ENCODE results near the gene DYNC1LI2. TPM values are rescaled to one million over a fixed set of nuclear protein-coding genes. Genes with fewer than 3 reads are reported as not detected.

DYNC1LI2 gene
- total and polyA plus RNA-seq, 11 donors = 38.3 to 117 (median 87.2) TPM

- H3K27ac ChIP-seq = no peak overlapping the region
- peaks cover 0 to 3% (median 0%) of the 10 kb centered on the region in 9 donors for H3K36me3 ChIP-seq
- no peak for ATAC-seq
- intact Hi-C loops (cut with DNase I) = no loop called here
- H3K4me1 ChIP-seq = peaks cover 0 to 7% (median 0%) of the 10 kb centered on the region in 12 donors
- H3K4me3 ChIP-seq = no peak overlapping the region
- H3K27me3 ChIP-seq = no peaks in the 10 kb centered on the region
- WGBS, 4 donors = 77 to 89% (median 84%) methylated on average over 2 of the region's 2 CpGs
- DNase-seq = no peak
- TF ChIP-seq CTCF (IDR thresholded peaks at IDR 0.05) (no peak), POLR2A (IDR thresholded peaks at IDR 0.05) (no peak)
- no peaks in the 10 kb centered on the region for H3K9me3 ChIP-seq
These were observed 77.7 kb downstream of the DYNC1LI2 start for GRCh38 chr16:66673691-66674090.

Other genes starting within 250 kb of the DYNC1LI2 start
- gene TK2, start 201.5 kb downstream of the DYNC1LI2 start, total RNA-seq = 10 to 100 TPM; 13.9 to 29.4 (median 17.4) TPM
- 10 to 100 TPM in 1 of 2 donors, 1 to 10 TPM in 1; 9.4 to 10.5 TPM for gene TK2, start 201.5 kb downstream of the DYNC1LI2 start, polyA plus RNA-seq
- 10 to 100 TPM in 2 of 9 donors, 1 to 10 TPM in 7; 4.1 to 28.9 (median 6.4) TPM for gene CKLF, start 199.0 kb downstream of the DYNC1LI2 start, total RNA-seq
- gene CKLF, start 199.0 kb downstream of the DYNC1LI2 start, polyA plus RNA-seq = 10 to 100 TPM in 1 of 2 donors, 1 to 10 TPM in 1; 4.9 to 18.8 TPM
- gene CMTM1, start 185.2 kb downstream of the DYNC1LI2 start, total RNA-seq = 1 to 10 TPM in 5 of 9 donors, under 1 TPM in 3, not detected in 1; 0.49 to 2.4 (median 1.1) TPM
- gene CMTM1, start 185.2 kb downstream of the DYNC1LI2 start, polyA plus RNA-seq = under 1 TPM in 1 of 2 donors, not detected in 1; 0.40 TPM
- gene CMTM2, start 172.1 kb downstream of the DYNC1LI2 start, total RNA-seq = under 1 TPM in 1 of 9 donors, not detected in 8; 0.52 TPM
- gene CMTM2, start 172.1 kb downstream of the DYNC1LI2 start, polyA plus RNA-seq = not detected
- gene CMTM3, start 146.9 kb downstream of the DYNC1LI2 start, total RNA-seq = 10 to 100 TPM in 4 of 9 donors, 1 to 10 TPM in 5; 5.8 to 30.9 (median 9.6) TPM
- gene CMTM3, start 146.9 kb downstream of the DYNC1LI2 start, polyA plus RNA-seq = 10 to 100 TPM in 1 of 2 donors, 1 to 10 TPM in 1; 6.5 to 13.5 TPM
- gene CMTM4, start 54.9 kb downstream of the DYNC1LI2 start, total RNA-seq = 10 to 100 TPM in 7 of 9 donors, 1 to 10 TPM in 2; 8.1 to 22.5 (median 12.2) TPM
- 10 to 100 TPM in 1 of 2 donors, 1 to 10 TPM in 1; 4.5 to 13.8 TPM for gene CMTM4, start 54.9 kb downstream of the DYNC1LI2 start, polyA plus RNA-seq
- gene TERB1, start 50.0 kb upstream of the DYNC1LI2 start, total RNA-seq = not detected
- gene TERB1, start 50.0 kb upstream of the DYNC1LI2 start, polyA plus RNA-seq = not detected
- 10 to 100 TPM; 25.6 to 39.3 (median 29.6) TPM for gene NAE1, start 79.4 kb upstream of the DYNC1LI2 start, total RNA-seq
- 10 to 100 TPM; 17.7 to 34.3 TPM for gene NAE1, start 79.4 kb upstream of the DYNC1LI2 start, polyA plus RNA-seq
- not detected for gene CA7, start 92.8 kb upstream of the DYNC1LI2 start, total RNA-seq
- gene CA7, start 92.8 kb upstream of the DYNC1LI2 start, polyA plus RNA-seq = not detected
- gene PDP2, start 128.9 kb upstream of the DYNC1LI2 start, total RNA-seq = 1 to 10 TPM; 2.1 to 7.5 (median 3.9) TPM
- 1 to 10 TPM; 1.1 to 3.2 TPM for gene PDP2, start 128.9 kb upstream of the DYNC1LI2 start, polyA plus RNA-seq
- under 1 TPM in 4 of 9 donors, not detected in 5; 0.13 to 0.44 (median 0.17) TPM for gene CDH16, start 167.3 kb upstream of the DYNC1LI2 start, total RNA-seq
- gene CDH16, start 167.3 kb upstream of the DYNC1LI2 start, polyA plus RNA-seq = 1 to 10 TPM in 1 of 2 donors, under 1 TPM in 1; 0.08 to 1.6 TPM
- gene RRAD, start 173.9 kb upstream of the DYNC1LI2 start, total RNA-seq = 100 to 1,000 TPM in 7 of 9 donors, 10 to 100 TPM in 2; 57.5 to 298 (median 143) TPM
- gene RRAD, start 173.9 kb upstream of the DYNC1LI2 start, polyA plus RNA-seq = 100 to 1,000 TPM; 152 to 277 TPM
- 100 to 1,000 TPM; 103 to 188 (median 110) TPM for gene CIAO2B, start 182.8 kb upstream of the DYNC1LI2 start, total RNA-seq
- 100 to 1,000 TPM; 265 to 669 TPM for gene CIAO2B, start 182.8 kb upstream of the DYNC1LI2 start, polyA plus RNA-seq
- 100 to 1,000 TPM in 4 of 9 donors, 10 to 100 TPM in 5; 56.0 to 157 (median 78.8) TPM for gene CES2, start 183.9 kb upstream of the DYNC1LI2 start, total RNA-seq
- gene CES2, start 183.9 kb upstream of the DYNC1LI2 start, polyA plus RNA-seq = 100 to 1,000 TPM in 1 of 2 donors, 10 to 100 TPM in 1; 40.9 to 125 TPM
- gene CES3, start 209.7 kb upstream of the DYNC1LI2 start, total RNA-seq = 1 to 10 TPM in 3 of 9 donors, under 1 TPM in 6; 0.51 to 1.7 (median 0.88) TPM
- 1 to 10 TPM in 1 of 2 donors, under 1 TPM in 1; 0.08 to 1.1 TPM for gene CES3, start 209.7 kb upstream of the DYNC1LI2 start, polyA plus RNA-seq
- gene CES4A, start 237.0 kb upstream of the DYNC1LI2 start, total RNA-seq = 10 to 100 TPM in 2 of 9 donors, 1 to 10 TPM in 7; 3.5 to 26.8 (median 7.1) TPM
- 10 to 100 TPM in 1 of 2 donors, 1 to 10 TPM in 1; 8.1 to 16.6 TPM for gene CES4A, start 237.0 kb upstream of the DYNC1LI2 start, polyA plus RNA-seq